ENCODE results near the gene MYL4.
"Not testable (repeated sequence)": the region's sequence is repeated elsewhere in the genome, so short reads cannot be mapped to it uniquely, and the experiment has no call there.

MYL4 gene

DNA sequence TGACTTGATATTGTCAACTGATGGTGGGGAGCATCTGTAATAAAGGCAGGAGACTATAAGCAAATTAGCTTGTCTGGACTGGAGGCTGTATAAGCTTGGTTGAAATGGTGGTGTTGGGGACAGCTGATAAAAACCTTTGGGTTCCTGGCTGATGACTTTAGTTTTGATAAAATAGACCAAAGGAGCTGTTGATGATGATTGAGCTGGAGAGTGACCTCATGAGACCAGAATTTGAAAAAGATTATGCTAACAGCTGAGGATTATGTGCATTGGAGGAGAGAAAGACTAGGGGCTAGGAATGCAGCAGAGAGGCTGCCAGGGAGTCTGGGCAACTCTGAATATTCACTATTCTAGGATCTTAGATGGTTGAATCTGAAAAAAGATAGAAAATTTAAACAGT is 11.3 kb upstream of the MYL4 start:
- DNase-seq, result no peak

DNA sequence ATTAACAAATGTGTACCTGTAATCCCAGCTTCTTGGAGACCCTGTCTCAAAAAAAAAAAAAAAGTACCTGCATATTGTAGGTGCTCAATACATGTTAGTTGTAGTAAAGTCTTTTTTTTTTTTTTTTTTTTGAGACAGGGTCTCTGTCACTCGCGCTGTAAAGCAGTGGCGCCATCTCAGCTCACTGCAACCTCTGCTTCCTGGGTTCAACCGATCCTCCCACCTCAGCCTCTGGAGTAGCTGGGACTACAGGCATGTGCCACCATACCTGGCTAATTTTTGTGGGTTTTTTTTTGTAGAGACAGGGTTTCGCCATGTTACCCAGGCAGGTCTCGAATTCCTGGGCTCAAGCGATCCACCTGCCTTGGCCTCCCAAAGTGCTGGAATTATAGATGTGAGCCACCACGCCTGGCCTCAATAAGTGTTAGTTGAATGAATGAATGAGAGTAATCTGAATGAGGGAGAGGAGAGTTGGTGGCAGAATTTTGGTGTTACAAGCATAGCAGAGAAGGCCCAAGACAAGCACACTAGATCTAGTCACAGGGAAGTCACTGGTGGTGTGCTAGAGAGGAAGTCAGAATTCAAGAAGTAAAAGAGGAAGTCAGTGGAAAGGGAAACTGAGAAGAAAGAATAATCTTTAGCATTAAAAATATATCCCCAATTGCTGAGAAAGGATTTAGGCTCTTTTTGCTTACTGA is 9.4 kb upstream of the MYL4 start:
- no peak for DNase-seq

DNA sequence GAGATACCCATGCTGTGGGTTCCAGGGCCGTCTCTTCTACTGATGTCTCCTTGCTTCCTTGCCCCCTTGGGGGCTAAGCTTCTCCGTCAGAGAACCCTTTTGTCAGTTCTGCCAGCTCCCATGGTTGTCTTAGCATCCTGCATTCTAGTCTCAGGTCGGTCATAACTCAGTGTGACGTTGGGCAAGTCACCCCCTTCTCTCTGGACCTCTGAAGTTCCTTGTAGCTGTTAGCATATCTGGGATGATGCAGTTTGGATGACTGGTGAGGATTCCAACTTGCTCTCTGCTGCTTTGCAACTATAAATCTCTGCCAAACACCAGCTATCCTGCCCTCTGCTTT is 8.9 kb upstream of the MYL4 start:
- no peak for DNase-seq

DNA sequence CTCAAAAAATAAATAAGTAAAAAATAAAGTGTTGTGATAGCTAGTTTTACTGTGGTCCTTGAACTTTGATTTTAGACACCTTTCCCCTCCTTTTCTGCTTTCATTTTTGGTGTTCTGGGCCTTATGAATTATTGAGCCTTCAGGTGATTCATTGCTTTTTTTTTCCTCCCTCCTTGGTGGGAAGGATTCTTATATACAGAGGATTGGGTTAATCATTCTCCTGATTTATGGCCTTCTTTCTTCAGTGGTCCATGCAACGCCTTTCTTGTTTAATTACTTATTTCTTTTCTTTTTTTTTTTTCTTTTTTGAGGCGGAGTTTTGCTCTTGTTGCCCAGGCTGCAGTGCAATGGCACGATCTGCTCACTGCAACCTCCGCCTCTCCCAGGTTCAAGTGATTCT is 8.0 kb upstream of the MYL4 start:
- DNase-seq, result no peak

DNA sequence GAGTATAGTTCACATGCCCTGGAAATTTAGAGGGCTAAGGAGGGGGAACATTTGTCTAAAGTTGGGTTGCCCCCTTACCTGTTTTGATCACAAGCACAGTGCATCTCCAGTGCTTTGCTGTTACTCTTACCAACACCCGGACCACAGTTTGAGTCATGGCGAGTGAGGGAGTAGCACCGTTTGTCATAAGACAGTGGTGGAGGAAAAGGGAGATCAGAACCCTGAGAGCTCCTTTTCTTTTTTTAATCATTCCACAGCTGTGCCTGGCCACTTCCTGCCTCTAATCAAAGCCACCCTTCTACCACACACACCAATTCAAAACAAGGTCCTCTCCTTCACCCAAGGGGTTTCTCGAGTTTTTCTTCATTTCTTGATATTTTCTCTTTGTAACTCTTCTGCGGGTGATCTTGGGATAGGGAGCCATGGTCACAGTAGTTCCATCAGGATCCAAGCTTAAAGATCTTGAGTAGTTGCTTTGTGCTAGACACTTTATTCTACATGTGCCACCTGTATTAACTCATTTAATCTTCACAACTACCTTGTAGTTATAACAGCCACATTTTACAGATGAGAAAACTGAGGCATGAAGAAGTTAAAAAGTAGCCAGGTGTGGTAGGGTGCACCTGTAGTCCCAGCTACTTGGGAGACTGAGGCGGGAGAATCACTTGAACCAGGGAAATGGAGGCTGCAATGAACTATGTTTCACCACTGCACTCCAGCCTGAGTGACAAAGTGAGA is 5.0 kb upstream of the MYL4 start:
- DNase-seq, result peak; percentile 52

DNA sequence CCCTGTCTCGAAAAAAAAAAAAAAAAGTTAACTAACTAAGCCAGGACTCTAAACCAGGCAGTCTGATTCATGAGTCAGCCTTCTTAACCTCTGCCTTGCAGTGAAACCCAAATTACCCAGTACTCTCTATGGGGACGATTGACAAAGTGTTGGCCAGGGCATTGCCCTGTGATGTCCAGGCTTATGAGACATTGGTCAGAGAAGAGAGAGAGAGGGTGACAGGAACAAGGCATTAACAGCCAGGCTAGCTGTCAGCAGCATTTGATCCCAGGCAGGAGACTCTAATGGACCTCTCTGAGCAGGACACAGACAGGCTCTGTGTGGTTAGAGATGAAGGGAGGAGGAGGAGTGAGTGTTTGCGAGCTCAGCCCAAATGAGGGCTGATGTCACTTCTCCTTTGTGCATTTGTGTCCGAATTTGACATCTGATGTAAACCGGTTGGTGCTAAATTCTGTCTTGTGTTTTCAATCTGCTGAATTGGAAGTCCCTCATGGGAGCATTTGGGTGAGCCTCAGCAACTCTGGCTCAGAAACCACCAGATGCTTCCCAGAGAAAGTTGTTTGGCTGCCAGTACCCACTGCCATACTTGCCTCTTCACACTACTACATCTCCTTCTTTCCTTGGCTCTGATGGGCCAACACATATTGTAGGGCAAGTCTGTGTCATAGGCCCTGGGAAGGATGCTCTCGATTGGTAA is 4.3 kb upstream of the MYL4 start:
- DNase-seq, result peak; percentile 26

DNA sequence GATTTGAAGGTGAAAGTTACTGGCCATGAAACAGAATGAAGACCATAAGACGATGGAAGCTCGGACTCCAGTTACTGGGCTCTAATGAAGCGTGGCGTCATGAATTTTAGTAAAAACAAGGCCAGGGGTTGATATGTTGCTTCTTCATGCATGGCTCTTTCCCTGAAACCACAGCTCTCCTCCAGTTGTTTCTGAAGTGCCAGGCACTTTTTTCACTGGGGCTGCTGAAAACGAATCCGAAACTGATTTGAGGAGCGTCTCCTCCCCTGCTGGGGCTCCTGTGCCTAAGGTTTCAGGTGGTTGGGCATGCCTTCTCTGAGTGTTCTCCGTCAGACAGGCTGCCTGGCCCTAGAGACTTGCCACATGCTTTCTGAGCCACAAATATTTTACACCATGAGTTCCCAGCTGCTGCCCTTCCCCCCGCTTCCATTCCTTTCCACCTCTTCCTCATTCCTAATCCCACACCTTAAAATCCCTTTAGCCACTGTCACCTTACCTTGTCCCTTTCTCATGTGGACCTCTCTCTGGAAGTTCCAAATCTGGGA is 3.7 kb upstream of the MYL4 start:
- peak; percentile 52 for DNase-seq

DNA sequence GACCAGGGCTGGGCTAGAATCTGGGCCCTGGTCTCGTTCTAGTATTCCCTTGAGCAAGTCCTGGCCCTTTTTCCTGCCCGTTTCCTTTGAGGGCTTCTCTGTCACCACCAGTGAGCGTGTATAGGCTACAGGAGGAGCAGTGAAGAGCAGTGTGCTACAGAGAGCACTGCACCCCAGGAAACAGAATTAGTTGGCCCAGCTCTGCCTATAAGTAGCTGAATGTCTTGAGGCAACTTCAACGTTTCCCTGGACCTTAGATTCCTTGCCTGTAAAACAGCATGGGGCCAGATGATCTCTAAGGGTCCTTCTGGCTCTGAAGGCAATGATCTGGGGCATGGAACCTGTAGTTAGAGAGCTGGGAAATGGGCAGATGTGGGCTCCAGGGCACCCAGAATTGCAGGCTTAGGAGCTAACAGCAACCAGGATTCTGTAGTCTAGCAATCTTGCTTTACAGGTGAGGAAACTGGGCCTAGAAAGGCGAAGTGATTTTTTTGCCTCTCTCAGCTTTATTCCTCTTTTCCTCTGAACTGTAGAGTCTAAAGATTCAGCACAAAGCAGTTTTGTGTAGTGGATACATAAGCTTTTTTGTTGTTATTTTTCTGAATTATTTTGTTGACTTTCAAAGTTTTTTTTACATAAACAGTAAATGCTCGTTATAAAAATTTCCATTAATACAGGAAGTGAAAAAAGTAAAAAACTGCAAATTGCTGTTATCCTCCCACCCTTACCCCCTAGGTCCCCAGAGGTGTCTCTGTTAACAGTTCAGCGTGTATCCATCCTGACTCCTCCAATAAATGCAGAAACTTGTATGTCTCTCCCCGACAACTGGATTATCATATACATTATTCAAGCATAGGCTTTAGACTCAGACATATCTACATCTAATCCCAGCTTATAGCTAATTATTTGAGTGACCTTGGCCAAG is 1.7 kb upstream of the MYL4 start:
- DNase-seq, result no peak

DNA sequence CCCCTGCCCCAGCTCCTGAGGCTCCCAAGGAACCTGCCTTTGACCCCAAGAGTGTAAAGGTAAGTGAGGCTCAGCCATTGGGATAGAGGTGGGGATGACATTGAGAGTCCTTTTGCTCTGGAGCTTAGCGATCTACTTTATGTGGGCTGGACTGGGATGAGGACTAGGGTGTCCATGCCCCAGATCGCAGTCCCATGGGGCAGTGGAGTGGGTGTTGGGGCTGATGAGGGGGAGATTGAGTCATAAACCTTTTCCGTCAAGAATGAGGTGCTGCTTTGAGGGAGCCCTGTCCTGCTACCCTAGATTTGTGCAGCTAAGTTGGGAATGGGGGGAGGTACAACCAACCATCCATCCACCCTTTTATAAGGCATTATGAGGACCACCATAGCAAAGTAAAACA is 351 bp downstream of the MYL4 start:
- no peak for DNase-seq

DNA sequence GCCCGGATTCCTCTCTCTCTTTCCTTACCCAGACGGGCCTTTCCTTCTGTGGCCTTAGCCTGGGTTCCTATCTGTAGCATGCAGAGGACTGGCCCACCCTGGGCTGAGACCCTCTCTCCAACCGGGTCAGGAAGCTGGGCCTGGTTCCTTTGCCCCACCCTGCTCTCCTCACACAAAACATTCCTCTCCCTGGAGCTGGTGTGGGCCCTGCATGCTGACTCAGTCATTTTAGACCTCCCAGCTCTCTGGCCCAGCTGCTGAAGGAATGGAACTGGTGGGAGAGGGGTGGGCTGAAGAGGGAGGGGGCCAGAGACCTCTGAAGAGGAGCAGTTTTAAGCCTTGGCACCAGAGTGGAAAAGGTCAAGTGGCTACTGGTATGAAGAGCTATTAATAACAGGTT is 957 bp downstream of the MYL4 start:
- no peak for DNase-seq

DNA sequence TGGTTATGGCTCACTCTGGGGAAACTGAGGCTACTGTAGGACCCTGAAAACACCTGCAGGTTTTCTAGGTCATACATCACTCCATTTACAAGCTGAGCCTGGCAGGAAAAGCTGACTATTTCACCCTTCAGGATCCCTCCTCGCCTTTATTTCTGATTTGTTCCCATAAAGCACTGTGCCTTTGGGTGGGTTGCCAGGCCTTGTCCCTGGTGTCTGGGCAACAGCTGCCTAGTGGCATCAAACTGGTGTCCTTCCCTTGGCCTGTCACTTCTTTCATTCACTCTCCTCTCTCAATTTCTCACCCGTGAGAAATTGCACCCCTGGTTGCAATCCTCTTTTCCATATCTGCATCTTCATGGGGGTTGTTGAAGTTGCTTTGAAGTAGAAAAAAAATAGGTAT is 1.6 kb downstream of the MYL4 start:
- DNase-seq, result no peak

DNA sequence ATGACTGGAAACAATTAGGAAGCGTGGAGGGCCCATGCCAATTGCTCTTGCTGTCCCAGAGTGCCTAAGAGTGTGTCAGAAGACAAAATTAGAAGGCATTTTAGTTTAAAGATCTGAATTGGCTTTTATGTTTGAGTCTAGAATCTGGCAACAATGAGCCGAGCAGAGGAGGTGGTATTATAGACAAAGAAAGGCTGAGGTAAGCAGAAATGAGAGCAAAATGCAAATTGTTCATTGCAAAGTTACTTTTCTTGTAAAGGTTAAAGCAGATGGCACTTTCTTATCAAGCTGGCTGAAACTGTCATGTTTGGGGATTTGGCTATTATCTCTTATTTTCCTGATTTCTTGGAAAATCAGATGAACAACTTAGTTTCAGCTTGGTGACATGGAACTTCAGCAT is 3.3 kb downstream of the MYL4 start:
- no peak for DNase-seq

DNA sequence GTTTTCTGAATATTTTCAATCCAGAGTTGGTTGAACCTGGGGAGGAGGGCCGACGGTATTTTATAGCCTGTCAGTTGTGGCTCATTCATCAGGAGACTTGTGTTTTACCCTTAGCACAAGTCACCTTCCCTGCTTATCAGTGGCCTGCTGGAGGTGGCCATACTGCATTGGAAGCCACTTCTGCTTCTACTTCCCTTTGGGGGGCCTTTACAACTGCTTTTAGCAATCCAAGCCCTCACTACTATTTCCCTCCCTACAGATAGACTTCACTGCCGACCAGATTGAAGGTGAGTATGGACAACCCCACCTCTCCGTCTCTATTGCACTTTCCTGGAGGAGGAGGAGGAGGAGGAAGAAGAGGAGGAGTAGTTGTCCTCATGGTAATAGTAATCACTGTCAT is 4.4 kb downstream of the MYL4 start:
- DNase-seq, result no peak

DNA sequence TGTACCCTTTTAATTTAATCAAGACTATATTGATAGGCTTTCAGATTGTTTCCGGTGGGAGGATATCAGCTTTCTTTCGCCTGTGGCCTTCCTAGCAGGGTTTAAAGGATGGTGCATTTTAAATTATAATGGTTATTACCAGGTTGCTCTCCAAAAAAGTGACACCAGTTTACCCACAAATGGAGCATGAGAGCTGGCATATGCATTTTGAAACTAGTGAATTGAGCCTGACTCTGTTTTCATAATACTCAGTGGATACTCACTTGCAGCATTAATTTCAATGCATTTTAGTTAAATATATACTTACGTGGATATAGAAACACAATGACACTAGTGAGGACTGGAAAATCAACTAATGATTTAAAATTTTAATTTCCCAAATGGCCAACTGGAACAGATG is 5.8 kb downstream of the MYL4 start:
- no peak for DNase-seq

DNA sequence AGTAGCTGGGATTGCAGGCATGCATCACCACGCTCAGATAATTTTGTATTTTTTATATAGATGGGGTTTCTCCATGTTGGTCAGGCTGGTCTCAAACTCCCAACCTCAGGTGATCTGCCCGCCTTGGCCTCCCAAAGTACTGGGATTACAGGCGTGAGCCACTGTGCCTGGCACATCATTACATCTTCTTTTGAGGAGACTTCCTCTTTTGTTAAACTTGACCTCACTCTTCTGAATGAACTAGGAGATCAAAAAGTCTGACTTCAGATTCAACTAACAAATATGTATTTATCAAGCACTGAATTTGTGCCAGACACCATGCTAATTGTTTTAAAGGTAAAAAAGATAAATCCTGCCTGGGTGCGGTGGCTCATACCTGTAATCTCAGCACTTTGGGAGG is 7.7 kb downstream of the MYL4 start:
- not testable (repeated sequence) for DNase-seq

DNA sequence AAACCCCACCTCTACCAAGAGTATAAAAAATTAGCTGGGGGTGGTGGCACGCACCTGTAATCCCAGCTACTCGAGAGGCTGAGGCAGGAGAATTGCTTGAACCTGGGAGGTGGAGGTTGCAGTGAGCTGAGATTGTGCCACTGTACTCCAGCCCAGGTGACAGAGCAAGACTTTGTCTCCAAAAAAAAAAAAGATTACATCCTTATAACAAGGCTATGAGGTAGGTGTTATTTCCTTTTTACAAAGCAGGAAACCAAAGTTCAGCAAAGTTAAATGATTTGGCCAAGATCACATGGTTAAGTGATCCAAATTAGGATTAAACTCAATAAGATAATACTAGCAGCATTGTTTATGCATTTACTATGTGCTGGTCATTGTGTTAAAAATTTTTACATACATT is 8.1 kb downstream of the MYL4 start:
- DNase-seq, result not testable (repeated sequence)

DNA sequence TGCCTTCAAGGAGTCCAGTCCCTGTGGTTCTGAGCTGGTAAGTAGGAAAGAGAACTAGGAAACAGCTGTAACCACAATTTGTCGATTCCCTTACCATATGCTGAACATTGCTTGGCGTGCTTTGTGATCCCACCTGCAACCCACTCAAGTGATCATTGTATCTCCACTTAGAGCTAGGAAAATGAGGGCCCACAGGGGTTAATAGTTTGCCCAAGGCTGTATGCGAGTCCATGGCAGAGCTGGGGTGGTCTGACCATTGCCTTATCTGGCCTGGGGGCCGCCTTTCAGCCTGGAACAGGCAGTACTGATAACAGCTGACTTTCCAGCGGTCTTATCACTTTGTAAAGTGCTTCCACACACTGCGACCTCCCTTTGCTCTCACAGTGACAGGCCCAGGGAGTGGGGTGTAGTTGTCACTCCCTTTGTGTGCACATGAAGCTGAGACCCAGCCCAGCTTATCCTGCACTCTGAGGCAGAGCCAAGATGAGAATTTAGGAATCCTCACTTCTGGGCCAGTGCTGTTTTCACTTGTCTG is 9.8 kb downstream of the MYL4 start:
- DNase-seq, result no peak

DNA sequence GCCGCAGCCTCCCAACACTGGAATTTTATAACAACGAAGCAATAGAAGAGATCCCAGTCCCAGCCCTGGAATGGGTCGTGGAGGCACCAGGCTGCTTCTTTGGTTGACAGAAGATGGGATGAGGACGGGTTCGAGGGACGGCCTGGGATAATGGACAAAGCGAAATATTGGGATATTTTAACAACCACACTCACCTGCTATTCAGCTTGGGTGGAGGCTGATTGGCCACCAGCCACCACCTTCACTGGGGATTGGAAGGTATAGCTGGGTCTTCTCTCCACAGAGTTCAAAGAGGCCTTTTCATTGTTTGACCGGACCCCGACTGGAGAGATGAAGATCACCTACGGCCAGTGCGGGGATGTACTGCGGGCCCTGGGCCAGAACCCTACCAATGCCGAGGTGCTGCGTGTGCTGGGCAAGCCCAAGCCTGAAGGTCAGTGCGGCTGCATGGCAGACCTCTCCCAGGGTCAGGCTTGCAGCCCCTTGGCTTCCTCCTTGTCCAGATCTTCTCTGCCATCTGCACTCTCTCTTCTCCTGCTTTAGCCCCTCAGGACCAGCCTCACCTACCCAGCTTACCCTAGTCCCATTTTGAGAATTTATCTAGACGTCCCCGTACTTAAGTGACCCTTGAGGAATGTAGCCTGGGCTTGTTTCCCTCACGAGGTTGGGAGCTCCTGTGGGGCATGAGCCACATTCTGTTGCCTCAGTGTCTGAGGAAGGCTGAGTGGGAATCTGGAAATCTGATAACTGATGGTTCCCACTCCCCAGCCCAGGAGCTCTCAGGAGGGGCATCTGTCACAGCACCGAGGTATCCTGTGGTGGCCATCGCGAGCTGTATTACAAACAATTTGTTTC is 10.7 kb downstream of the MYL4 start:
- no peak for DNase-seq

DNA sequence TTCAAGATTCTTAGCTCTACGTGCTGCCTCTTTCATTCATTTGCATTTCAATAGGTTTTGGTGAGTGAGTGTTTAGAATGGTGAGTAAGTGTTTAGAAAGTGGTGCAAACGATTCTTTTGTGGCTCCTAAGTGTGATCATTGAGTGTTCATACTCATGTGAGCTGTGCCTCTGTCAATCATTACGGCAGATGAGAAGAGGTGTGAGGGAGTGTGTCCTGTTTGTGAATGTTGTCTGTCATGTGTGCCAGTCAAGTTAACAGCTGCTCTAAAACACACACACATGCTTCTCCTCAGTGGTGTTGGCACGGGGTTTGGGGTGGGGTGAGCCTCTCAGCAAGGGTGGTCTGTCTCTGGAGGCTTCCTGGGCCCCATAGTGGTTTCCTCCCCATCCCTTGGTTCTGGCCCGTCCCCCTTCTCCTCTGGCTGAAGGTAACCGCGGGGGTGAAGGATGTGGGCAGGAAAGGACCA is 11.4 kb downstream of the MYL4 start:
- DNase-seq, result no peak

DNA sequence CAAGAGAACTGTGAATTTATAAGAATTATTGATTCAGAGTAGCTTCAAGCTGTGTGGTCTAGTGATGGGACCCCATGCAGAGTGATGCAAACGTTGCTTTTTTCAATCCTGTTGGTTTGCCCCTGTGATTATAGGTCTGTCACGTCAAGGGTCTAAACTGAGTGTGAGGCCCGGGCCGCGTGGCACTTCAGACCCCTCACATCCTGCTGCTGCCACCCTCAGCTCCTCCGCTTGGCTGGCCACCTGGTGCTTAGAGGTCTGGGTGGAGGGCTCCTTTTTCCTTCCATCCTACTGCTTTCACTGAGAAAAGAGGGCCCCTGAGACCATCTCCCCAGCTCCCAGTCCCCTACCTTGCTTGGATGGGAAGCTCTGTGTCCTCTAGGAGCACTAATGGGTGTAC is 12.0 kb downstream of the MYL4 start:
- DNase-seq, result no peak

DNA sequence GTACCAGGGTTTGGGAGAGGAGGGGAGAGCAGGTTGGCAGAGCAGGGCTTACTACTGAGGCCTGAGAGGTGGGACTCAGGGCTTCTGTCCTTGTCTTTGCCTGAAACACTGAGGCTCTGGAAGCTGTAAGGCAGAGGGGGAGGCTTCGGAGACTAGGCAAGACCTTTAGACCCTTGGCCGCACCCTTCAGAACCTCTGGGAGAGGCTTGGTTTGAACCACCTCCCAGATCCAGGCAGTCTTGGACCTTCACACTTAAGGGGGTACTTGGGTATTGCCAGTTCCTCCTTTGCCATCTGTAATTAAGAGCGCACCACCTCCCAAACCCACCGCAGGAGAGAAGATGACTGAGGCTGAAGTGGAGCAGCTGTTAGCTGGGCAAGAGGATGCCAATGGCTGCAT is 12.9 kb downstream of the MYL4 start:
- DNase-seq, result no peak

DNA sequence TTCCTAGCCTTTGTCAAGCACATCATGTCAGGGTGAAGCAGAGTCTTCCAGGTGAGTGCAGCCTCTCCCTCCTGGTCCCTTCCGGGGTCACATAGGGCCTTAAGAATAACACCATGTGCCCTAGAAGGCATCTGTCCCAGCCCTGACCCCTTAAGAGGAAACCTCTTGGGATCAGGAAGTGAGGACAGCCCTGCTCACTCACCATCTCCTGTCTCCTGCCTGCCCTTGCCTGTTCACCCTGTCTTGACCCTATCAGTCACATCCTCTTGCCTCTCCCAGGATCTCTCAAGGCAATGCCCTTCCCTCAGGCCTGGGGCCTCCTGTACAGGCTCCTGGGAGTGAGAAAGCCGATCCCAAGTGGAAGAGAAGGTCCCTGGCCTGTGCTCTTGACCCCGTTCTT is 13.9 kb downstream of the MYL4 start:
- DNase-seq, result no peak

Measured in activated CD8-positive, alpha-beta memory T cell treated with anti-CD3 and anti-CD28 coated beads, Interleukin-2, amount 50 U/mL, for 4 hours (primary cell).